ENCODE measurements around the gene IFNGR2.

GRCh38 chr21:33360281-33360680, 42.9 kb upstream of the IFNGR2 start:
- no peak for TF ChIP-seq CTCF (conservative IDR thresholded peaks at IDR 0.05; ENCODE audit: low read depth in 2 of 2)
- no peak for TF ChIP-seq EZH2 (IDR thresholded peaks at IDR 0.05; ENCODE audit: low read depth, unreplicated experiment)
- TF ChIP-seq POLR2AphosphoS5 (IDR thresholded peaks at IDR 0.05; ENCODE audit: low read depth) = no peak
- TF ChIP-seq JUNB (IDR thresholded peaks at IDR 0.05; ENCODE audit: unreplicated experiment) = no peak
- TF ChIP-seq NANOG (IDR thresholded peaks at IDR 0.05; ENCODE audit: borderline replicate concordance) = no peak
- no peak for TF ChIP-seq CREB1 (CRISPR knock-in tag; IDR thresholded peaks at IDR 0.05; ENCODE audit: low read depth)
- TF ChIP-seq REST (IDR thresholded peaks at IDR 0.05; ENCODE audit: unreplicated experiment) = no peak
